Measurements from ENCODE around the gene STAC2.

The STAC2 gene

DNA sequence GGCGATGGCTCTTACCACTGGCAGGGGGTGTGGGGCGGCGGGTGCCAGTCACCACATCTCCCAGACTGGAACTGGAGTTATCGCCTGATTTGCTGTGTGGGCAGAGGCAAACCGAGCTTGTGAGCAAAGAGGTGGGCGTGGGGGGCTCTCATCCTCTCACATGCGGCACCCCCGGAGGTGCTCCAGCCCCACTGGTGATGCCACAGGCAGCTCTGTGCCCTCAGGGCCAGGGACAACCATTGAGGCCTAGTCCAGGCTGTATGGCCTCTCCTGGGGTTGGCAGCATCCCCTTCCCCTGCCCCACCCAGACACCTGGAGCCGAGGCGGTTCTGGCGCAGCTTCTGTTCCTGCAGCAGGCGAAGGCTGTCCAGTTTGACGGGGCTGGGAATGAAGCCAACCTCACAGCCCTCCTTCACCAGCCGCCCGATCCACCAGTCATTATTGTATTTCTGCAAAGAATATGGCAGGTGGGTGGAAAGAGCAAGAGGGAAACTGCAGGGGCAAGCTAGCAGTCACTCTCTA is 39.2 kb downstream of the STAC2 start:
- no peak overlapping the region for H3K27ac ChIP-seq (ENCODE audit: low read depth, low read length)
- no peaks in the 10 kb centered on the region for H4K20me1 ChIP-seq (ENCODE audit: control insufficient read depth, insufficient read depth, low read depth, low read length)
- H3K4me1 ChIP-seq (ENCODE audit: control insufficient read depth, low read length), result no peaks in the 10 kb centered on the region
- H3K4me3 ChIP-seq (ENCODE audit: low read length), result no peak overlapping the region
- no peaks in the 10 kb centered on the region for H3K79me2 ChIP-seq (ENCODE audit: control insufficient read depth, low read length)
- no peaks in the 10 kb centered on the region for H3K9me3 ChIP-seq (ENCODE audit: control insufficient read depth, insufficient read depth, low read length)
- peaks cover 63% of the 10 kb centered on the region for H3K36me3 ChIP-seq (ENCODE audit: control insufficient read depth, low read length)
- no peaks in the 10 kb centered on the region for H3K27me3 ChIP-seq (ENCODE audit: control insufficient read depth, low read length)
- H3K4me2 ChIP-seq (ENCODE audit: low read length), result no peak overlapping the region
- no peaks in the 10 kb centered on the region for H3F3A ChIP-seq (ENCODE audit: control insufficient read depth, insufficient read depth)
- H3K9me2 ChIP-seq (replicated peaks; ENCODE audit: control insufficient read depth, low read length), result no peaks in the 10 kb centered on the region
- TF ChIP-seq, protein P1, sequence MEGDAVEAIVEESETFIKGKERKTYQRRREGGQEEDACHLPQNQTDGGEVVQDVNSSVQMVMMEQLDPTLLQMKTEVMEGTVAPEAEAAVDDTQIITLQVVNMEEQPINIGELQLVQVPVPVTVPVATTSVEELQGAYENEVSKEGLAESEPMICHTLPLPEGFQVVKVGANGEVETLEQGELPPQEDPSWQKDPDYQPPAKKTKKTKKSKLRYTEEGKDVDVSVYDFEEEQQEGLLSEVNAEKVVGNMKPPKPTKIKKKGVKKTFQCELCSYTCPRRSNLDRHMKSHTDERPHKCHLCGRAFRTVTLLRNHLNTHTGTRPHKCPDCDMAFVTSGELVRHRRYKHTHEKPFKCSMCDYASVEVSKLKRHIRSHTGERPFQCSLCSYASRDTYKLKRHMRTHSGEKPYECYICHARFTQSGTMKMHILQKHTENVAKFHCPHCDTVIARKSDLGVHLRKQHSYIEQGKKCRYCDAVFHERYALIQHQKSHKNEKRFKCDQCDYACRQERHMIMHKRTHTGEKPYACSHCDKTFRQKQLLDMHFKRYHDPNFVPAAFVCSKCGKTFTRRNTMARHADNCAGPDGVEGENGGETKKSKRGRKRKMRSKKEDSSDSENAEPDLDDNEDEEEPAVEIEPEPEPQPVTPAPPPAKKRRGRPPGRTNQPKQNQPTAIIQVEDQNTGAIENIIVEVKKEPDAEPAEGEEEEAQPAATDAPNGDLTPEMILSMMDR (IDR thresholded peaks at IDR 0.05; ENCODE audit: low read depth, low read length, poor library complexity, severe bottlenecking), result no peak
- no peak for TF ChIP-seq EZH2phosphoT487 (IDR thresholded peaks at IDR 0.05; ENCODE audit: borderline replicate concordance, low read length)

DNA sequence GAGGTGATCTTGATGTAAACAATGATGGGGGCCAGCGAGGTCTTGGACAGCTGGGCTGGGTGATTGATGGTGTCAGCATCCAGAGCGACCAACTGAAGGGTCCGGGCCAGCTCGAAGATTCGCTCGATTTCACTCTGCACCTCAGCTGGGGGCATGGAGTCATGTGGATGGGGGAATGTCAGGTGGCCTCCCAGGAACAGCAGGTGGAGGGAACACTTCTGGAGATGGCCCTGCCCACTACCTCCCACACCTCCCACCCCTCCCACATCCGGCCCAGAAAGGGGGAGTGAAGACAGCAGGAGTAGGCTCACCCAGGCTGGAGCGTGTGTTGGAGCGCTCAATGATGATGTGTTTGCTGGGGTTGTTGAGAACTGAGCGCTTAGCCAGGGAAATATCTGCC is 42.0 kb downstream of the STAC2 start:
- no peak for TF ChIP-seq EZH2phosphoT487 (IDR thresholded peaks at IDR 0.05; ENCODE audit: borderline replicate concordance, low read length)
- TF ChIP-seq, protein P1 (IDR thresholded peaks at IDR 0.05; ENCODE audit: low read depth, low read length, poor library complexity, severe bottlenecking), result no peak
- no peaks in the 10 kb centered on the region for H3K4me1 ChIP-seq (ENCODE audit: control insufficient read depth, low read length)

DNA sequence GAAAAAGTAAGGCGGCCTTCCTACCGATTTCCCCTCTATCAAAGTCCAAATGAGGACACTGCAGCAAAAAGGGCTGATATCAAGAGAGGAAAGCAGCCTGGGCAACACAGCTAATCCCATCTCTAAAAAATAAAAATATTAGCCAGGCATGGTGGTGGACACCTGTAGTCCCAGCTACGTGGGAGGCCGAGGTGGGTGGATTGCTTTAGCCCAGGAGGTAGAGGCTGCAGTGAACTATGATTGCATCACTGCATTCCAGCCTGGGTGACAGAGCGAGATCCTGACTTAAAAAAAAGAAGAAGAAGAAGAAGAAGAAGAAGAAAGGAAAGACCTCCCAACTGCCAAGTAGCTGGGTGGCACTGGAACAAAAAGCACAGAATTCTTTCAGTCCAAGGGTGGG is 42.7 kb downstream of the STAC2 start:
- no peaks in the 10 kb centered on the region for H3K79me2 ChIP-seq (ENCODE audit: control insufficient read depth, low read length)
- no peaks in the 10 kb centered on the region for H3K27me3 ChIP-seq (ENCODE audit: control insufficient read depth, low read length)
- no peaks in the 10 kb centered on the region for H3K9me2 ChIP-seq (replicated peaks; ENCODE audit: control insufficient read depth, low read length)
- no peaks in the 10 kb centered on the region for H3K4me1 ChIP-seq (ENCODE audit: control insufficient read depth, low read length)
- no peaks in the 10 kb centered on the region; the same call in 1 of the 2 replicates for H3F3A ChIP-seq (ENCODE audit: control insufficient read depth, insufficient read depth)
- H3K4me2 ChIP-seq (ENCODE audit: low read length), result no peak overlapping the region
- no peaks in the 10 kb centered on the region for H4K20me1 ChIP-seq (ENCODE audit: control insufficient read depth, insufficient read depth, low read depth, low read length)
- H3K27ac ChIP-seq (ENCODE audit: low read depth, low read length), result no peak overlapping the region
- peaks cover 61% of the 10 kb centered on the region for H3K36me3 ChIP-seq (ENCODE audit: control insufficient read depth, low read length)
- no peak overlapping the region for H3K4me3 ChIP-seq (ENCODE audit: low read length)
- TF ChIP-seq, protein P1 (IDR thresholded peaks at IDR 0.05; ENCODE audit: low read depth, low read length, poor library complexity, severe bottlenecking), result no peak
- TF ChIP-seq EZH2phosphoT487 (IDR thresholded peaks at IDR 0.05; ENCODE audit: borderline replicate concordance, low read length), result no peak
- H3K9me3 ChIP-seq (ENCODE audit: control insufficient read depth, insufficient read depth, low read length), result no peaks in the 10 kb centered on the region

More for the DNA sequence above, 42.0 kb downstream of the STAC2 start:
- no peaks in the 10 kb centered on the region for H3K9me3 ChIP-seq (ENCODE audit: control insufficient read depth, insufficient read depth, low read length)
- no peaks in the 10 kb centered on the region for H4K20me1 ChIP-seq (ENCODE audit: control insufficient read depth, insufficient read depth, low read depth, low read length)
- H3K4me2 ChIP-seq (ENCODE audit: low read length), result no peak overlapping the region
- peaks cover 62% of the 10 kb centered on the region for H3K36me3 ChIP-seq (ENCODE audit: control insufficient read depth, low read length)
- H3F3A ChIP-seq (ENCODE audit: control insufficient read depth, insufficient read depth), result no peaks in the 10 kb centered on the region; the same call in 1 of the 2 replicates
- H3K27ac ChIP-seq (ENCODE audit: low read depth, low read length), result no peak overlapping the region
- no peaks in the 10 kb centered on the region for H3K27me3 ChIP-seq (ENCODE audit: control insufficient read depth, low read length)
- no peaks in the 10 kb centered on the region for H3K79me2 ChIP-seq (ENCODE audit: control insufficient read depth, low read length)
- H3K9me2 ChIP-seq (replicated peaks; ENCODE audit: control insufficient read depth, low read length), result no peaks in the 10 kb centered on the region
- no peak overlapping the region for H3K4me3 ChIP-seq (ENCODE audit: low read length)

Data from DOHH2 (cell line).